MM.1S (cell line): Measurements from ENCODE around the gene TBX1.

Experiments
- DNase-seq: peaks from one replicate; pipeline ENCODE4 v3.0.0-alpha.2; 2015
- H2AFZ ChIP-seq: fragments of 300-600 bp; sonication (generic); 2 replicates; pipeline ENCODE4 v1.6.0; 2016; ENCODE audit warnings: antibody characterized with exemption, low read length
- H3F3A ChIP-seq: fragments of 300-600 bp; sonication (generic); 2 replicates; pipeline ENCODE4 v1.6.1; 2016; ENCODE audit warnings: mild to moderate bottlenecking, antibody characterized with exemption, low read length, moderate library complexity, mixed read lengths; ENCODE audit not compliant: insufficient read depth
- H3K27ac ChIP-seq: fragments of 300-600 bp; sonication (generic); 2 replicates; pipeline ENCODE4 v1.5.1; 2016; ENCODE audit warnings: mild to moderate bottlenecking, low read length
- H3K27me3 ChIP-seq: fragments of 300-600 bp; sonication (generic); replicated peaks from 2 replicates; pipeline ENCODE4 v1.6.0; 2016; ENCODE audit warnings: low read length; ENCODE audit not compliant: insufficient read depth
- H3K36me3 ChIP-seq: fragments of 300-600 bp; sonication (generic); replicated peaks from 2 replicates; pipeline ENCODE4 v1.6.1; 2016; ENCODE audit warnings: mild to moderate bottlenecking, low read length, mixed read lengths; ENCODE audit not compliant: insufficient read depth
- H3K4me1 ChIP-seq: fragments of 300-600 bp; sonication (generic); 2 replicates; pipeline ENCODE4 v1.6.1; 2016; ENCODE audit warnings: low read length, mixed read lengths
- H3K4me2 ChIP-seq: fragments of 300-600 bp; sonication (generic); 2 replicates; pipeline ENCODE4 v1.6.0; 2016; ENCODE audit warnings: low read depth, low read length
- H3K4me3 ChIP-seq: fragments of 300-600 bp; sonication (generic); 2 replicates; pipeline ENCODE4 v1.5.1; 2016; ENCODE audit warnings: low read length, mixed read lengths
- H3K79me2 ChIP-seq: fragments of 300-600 bp; sonication (generic); 2 replicates; pipeline ENCODE4 v1.6.1; 2016; ENCODE audit warnings: mixed run types, low read length, mixed read lengths
- H3K9ac ChIP-seq: fragments of 300-600 bp; sonication (generic); 2 replicates; pipeline ENCODE4 v1.6.1; 2016; ENCODE audit warnings: low read length, mixed read lengths
- H3K9me2 ChIP-seq: fragments of 300-600 bp; sonication (generic); replicated peaks from 2 replicates; pipeline ENCODE4 v1.6.1; 2016; ENCODE audit warnings: mild to moderate bottlenecking, low read length, mixed read lengths; ENCODE audit not compliant: insufficient read depth
- H3K9me3 ChIP-seq: fragments of 300-600 bp; sonication (generic); replicated peaks from 2 replicates; pipeline ENCODE4 v1.6.1; 2016; ENCODE audit warnings: mild to moderate bottlenecking, low read length, mixed read lengths; ENCODE audit not compliant: insufficient read depth
- H4K20me1 ChIP-seq: fragments of 300-600 bp; sonication (generic); 2 replicates; pipeline ENCODE4 v1.6.1; 2016; ENCODE audit warnings: mild to moderate bottlenecking, low read length, moderate library complexity, mixed read lengths; ENCODE audit not compliant: insufficient read depth
- EZH2 ChIP-seq: fragments of 300-600 bp; sonication (generic); optimal IDR thresholded peaks from 2 replicates; pipeline ENCODE3; 2017; ENCODE audit warnings: low read depth, mild to moderate bottlenecking, antibody characterized with exemption, low read length, mixed read lengths
- EZH2phosphoT487 ChIP-seq: fragments of 300-600 bp; sonication (generic); IDR thresholded peaks from 2 replicates; pipeline ENCODE4 v1.6.1; 2018; ENCODE audit warnings: antibody characterized with exemption, low read length
- TF ChIP-seq, protein P1 (sequence below): fragments of 300-600 bp; sonication (generic); IDR thresholded peaks from 2 replicates; pipeline ENCODE4 v1.5.1; 2016; ENCODE audit warnings: antibody characterized with exemption, low read length, mixed read lengths

The TBX1 gene

DNA sequence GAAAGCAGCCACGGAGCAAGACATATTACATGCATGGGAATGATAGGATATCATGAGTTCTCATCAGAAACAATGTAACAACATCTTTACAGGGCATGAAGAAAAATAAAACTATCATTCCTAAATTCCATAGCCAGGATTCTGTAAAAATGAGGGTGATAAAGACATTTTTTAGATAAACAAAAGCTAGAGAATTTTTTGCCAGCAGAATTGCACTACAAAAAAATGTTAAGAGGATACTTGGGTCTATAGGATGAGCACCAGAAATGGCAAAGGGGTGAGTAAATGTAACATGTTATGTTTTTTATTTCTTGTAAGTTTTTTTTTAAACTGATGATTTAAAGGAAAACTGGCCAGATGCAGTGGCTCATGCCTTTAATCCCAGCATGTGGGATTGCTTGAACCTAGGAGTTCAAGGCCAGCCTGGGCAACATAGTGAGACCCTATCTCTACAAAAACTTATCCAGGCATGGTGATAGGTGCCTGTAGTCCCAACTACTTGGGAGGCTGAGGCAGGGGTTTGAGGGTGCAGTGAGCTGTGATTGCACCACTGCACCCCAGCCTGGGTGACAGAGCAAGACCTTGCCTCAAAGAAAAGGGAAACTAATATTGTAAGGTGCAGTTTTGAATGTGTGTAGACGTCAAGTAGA is 33.2 kb downstream of the TBX1 start:
- TF ChIP-seq EZH2 = no peak
- TF ChIP-seq, protein P1, sequence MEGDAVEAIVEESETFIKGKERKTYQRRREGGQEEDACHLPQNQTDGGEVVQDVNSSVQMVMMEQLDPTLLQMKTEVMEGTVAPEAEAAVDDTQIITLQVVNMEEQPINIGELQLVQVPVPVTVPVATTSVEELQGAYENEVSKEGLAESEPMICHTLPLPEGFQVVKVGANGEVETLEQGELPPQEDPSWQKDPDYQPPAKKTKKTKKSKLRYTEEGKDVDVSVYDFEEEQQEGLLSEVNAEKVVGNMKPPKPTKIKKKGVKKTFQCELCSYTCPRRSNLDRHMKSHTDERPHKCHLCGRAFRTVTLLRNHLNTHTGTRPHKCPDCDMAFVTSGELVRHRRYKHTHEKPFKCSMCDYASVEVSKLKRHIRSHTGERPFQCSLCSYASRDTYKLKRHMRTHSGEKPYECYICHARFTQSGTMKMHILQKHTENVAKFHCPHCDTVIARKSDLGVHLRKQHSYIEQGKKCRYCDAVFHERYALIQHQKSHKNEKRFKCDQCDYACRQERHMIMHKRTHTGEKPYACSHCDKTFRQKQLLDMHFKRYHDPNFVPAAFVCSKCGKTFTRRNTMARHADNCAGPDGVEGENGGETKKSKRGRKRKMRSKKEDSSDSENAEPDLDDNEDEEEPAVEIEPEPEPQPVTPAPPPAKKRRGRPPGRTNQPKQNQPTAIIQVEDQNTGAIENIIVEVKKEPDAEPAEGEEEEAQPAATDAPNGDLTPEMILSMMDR = no peak
- TF ChIP-seq EZH2phosphoT487 = no peak
- Histone ChIP-seq H3K27ac (no peak overlapping the region), H3K9ac (no peak overlapping the region), H2AFZ (no peak overlapping the region), H3K27me3 (no peaks in the 10 kb centered on the region), H3K36me3 (no peaks in the 10 kb centered on the region), H3K4me3 (no peak overlapping the region), H3K79me2 (no peaks in the 10 kb centered on the region), H3K4me2 (no peak overlapping the region), H4K20me1 (no peaks in the 10 kb centered on the region), H3F3A (no peaks in the 10 kb centered on the region), H3K4me1 (no peaks in the 10 kb centered on the region), H3K9me3 (no peaks in the 10 kb centered on the region), H3K9me2 (no peaks in the 10 kb centered on the region)
- no peak for DNase-seq

DNA sequence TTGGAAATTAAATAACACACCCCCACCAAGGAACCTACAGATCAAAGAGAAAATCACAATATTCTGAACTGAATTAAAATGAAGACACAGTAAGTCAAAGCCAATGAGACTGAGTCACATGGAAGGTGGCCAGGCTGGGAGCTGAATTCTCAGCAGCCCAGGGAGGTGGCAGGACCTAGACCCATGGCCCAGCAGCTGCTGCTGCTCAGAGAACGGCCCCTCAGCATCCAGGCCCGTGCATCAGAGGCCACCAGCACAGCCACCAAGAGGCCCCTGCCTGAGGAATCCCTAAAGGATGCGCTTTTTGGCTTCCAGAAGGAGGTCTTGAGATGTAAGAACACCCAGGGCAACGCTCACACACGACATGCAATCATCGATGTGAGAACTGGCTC is 35.0 kb downstream of the TBX1 start:
- no peaks in the 10 kb centered on the region for H3K79me2 ChIP-seq
- no peaks in the 10 kb centered on the region for H3K9me3 ChIP-seq
- TF ChIP-seq EZH2phosphoT487 (no peak), EZH2 (no peak)
- TF ChIP-seq, protein P1 = no peak
- no peaks in the 10 kb centered on the region for H3F3A ChIP-seq
- H4K20me1 ChIP-seq = no peaks in the 10 kb centered on the region
- no peak overlapping the region for H3K27ac ChIP-seq
- H3K9ac ChIP-seq = no peak overlapping the region
- no peak overlapping the region for H2AFZ ChIP-seq
- H3K9me2 ChIP-seq = no peaks in the 10 kb centered on the region
- no peak overlapping the region for H3K4me2 ChIP-seq
- no peak for DNase-seq
- H3K36me3 ChIP-seq = no peaks in the 10 kb centered on the region
- H3K27me3 ChIP-seq = no peaks in the 10 kb centered on the region
- H3K4me1 ChIP-seq = no peaks in the 10 kb centered on the region
- no peak overlapping the region for H3K4me3 ChIP-seq

DNA sequence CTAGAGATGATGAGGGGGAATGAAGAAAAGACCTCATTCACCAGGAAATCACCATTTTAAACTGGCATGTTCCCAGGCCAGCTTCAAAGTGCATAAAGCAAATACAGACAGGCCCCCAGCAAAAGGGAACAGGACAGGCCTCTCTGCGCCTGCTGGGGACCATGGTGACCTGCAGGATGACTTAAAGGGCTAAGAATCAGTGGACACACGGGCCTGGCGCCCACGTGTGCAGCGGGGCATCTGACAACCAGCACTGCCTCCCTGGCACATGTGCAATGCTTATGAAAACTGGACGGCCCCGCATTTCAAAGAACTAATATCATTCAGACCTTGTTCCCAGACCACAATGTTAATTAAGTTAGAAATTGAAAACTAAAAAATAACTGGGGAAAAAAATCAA is 35.6 kb downstream of the TBX1 start:
- Histone ChIP-seq H3K36me3 (no peaks in the 10 kb centered on the region), H3K4me3 (no peak overlapping the region), H3K27ac (no peak overlapping the region), H3K79me2 (no peaks in the 10 kb centered on the region), H2AFZ (no peak overlapping the region), H3F3A (no peaks in the 10 kb centered on the region), H3K27me3 (no peaks in the 10 kb centered on the region), H3K4me1 (no peaks in the 10 kb centered on the region), H4K20me1 (no peaks in the 10 kb centered on the region), H3K9me3 (no peaks in the 10 kb centered on the region), H3K4me2 (no peak overlapping the region), H3K9ac (no peak overlapping the region), H3K9me2 (no peaks in the 10 kb centered on the region)
- DNase-seq = no peak
- TF ChIP-seq, protein P1 = no peak
- no peak for TF ChIP-seq EZH2
- TF ChIP-seq EZH2phosphoT487 = no peak
